DND-41 (cell line): ENCODE data around the gene MCRS1.

Source experiments
- EZH2 ChIP-seq: IDR thresholded peaks from 3 replicates; pipeline ENCODE4 v1.6.1; 2012; ENCODE audit warnings: borderline replicate concordance, low read depth, mild to moderate bottlenecking, moderate library complexity, low read length, inconsistent platforms; ENCODE audit not compliant: severe bottlenecking
- TF ChIP-seq, protein P1 (sequence below): IDR thresholded peaks from 2 replicates; pipeline ENCODE4 v1.5.1; 2012; ENCODE audit warnings: borderline replicate concordance, low read length, moderate library complexity, mild to moderate bottlenecking; ENCODE audit not compliant: poor library complexity, severe bottlenecking; ENCODE audit errors: extremely low read depth

DNA sequence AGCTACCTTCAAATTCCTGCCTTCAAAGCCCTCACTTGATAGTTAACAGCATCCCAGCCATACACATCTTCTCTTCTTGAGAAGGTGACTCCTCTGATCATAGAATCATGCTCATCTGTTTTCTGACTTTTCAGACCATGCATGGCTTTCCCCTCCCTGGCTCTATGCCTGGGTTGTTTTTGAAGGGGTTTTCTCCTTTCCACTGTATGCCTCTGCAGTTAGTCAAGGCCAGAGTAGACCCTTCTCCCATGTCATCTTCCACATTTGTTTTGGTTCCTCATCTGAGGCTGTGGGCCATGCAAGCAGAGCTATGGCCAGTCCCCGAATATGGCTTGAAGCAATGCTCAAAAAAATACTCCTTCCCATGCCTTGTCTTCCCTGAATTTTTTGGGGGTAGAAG lies 14.3 kb upstream of the MCRS1 start:
- TF ChIP-seq, protein P1, sequence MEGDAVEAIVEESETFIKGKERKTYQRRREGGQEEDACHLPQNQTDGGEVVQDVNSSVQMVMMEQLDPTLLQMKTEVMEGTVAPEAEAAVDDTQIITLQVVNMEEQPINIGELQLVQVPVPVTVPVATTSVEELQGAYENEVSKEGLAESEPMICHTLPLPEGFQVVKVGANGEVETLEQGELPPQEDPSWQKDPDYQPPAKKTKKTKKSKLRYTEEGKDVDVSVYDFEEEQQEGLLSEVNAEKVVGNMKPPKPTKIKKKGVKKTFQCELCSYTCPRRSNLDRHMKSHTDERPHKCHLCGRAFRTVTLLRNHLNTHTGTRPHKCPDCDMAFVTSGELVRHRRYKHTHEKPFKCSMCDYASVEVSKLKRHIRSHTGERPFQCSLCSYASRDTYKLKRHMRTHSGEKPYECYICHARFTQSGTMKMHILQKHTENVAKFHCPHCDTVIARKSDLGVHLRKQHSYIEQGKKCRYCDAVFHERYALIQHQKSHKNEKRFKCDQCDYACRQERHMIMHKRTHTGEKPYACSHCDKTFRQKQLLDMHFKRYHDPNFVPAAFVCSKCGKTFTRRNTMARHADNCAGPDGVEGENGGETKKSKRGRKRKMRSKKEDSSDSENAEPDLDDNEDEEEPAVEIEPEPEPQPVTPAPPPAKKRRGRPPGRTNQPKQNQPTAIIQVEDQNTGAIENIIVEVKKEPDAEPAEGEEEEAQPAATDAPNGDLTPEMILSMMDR = no peak
- no peak for TF ChIP-seq EZH2
